ENCODE measurements around the gene POLRMT.

POLRMT gene

GRCh38 chr19:658916-659839 is 25.8 kb upstream of the POLRMT start:
- Mint-ChIP-seq H3K4me1 (ENCODE audit: low read depth) (peaks cover 80% of the 10 kb centered on the region), H3K4me3 (peak overlapping the region; percentile 89), H3K36me3 (ENCODE audit: low read depth) (peaks cover 71% of the 10 kb centered on the region), H3K27me3 (no peaks in the 10 kb centered on the region), H3K27ac (peak overlapping the region; percentile 90), H3K9me3 (no peaks in the 10 kb centered on the region)
- intact Hi-C loops (cut with micrococcal nuclease) = no loop called here

- Mint-ChIP-seq H3K4me1 (ENCODE audit: low read depth) (peaks cover 72% of the 10 kb centered on the region), H3K9me3 (no peaks in the 10 kb centered on the region), H3K36me3 (ENCODE audit: low read depth) (peaks cover 80% of the 10 kb centered on the region), H3K27ac (peak overlapping the region; percentile 90), H3K4me3 (no peak overlapping the region), H3K27me3 (no peaks in the 10 kb centered on the region)
- intact Hi-C loops (cut with micrococcal nuclease) = no loop called here
Observed at GRCh38 chr19:658059-658839, 24.9 kb upstream of the POLRMT start.

- Mint-ChIP-seq H3K9me3 (no peaks in the 10 kb centered on the region), H3K27ac (no peak overlapping the region)
Observed at GRCh38 chr19:657611-658010, 24.3 kb upstream of the POLRMT start.

DNA sequence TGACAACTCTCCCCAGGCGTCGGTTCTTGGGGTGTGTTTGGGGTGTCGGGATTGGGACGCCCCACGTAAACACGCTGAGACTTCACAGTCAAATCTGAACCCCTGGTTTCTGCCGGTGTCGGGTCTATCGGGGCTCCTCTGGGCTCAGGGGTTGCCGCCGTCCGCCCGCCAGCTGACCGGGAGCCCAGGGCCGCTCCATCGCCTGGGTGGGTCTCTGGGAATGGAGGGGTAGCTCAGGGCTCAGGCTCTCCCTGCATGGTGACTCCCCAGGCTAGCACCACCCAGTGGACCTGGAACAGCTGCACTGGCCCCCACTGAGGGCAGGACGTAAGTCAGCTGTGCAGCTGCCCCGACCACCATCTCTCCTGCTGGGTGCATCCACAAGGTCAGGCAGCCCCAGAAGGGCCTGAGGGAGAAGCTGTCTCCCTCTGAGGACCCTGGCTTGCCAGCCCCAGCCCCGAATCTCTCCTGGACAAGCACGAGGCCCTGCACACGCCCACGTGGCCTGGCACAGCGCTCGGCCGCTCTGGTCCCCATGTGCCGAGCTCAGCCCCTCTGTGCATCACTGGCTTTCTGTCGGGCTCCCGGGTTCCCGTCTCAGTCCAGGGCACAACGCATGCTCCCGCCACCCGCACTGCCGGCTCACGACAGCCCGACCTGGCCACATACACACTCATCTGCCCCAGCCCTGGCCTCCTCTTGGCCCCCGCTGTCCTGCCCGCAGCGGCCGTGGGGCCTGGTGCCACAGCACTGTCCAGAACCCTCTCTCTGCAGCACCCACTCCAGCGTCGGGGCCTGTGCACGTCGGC is 23.6 kb upstream of the POLRMT start:
- intact Hi-C loops (cut with micrococcal nuclease) = no loop called here
- H3K36me3 Mint-ChIP-seq (ENCODE audit: low read depth) = peaks cover 93% of the 10 kb centered on the region
- H3K27ac Mint-ChIP-seq = no peak overlapping the region
- H3K4me1 Mint-ChIP-seq (ENCODE audit: low read depth) = peaks cover 70% of the 10 kb centered on the region
- no peak overlapping the region for H3K4me3 Mint-ChIP-seq
- H3K9me3 Mint-ChIP-seq = no peaks in the 10 kb centered on the region
- no peaks in the 10 kb centered on the region for H3K27me3 Mint-ChIP-seq

More at GRCh38 chr19:657611-658010, 24.3 kb upstream of the POLRMT start:
- H3K4me1 Mint-ChIP-seq (ENCODE audit: low read depth) = peaks cover 71% of the 10 kb centered on the region
- intact Hi-C loops (cut with micrococcal nuclease) = no loop called here
- H3K4me3 Mint-ChIP-seq = no peak overlapping the region
- no peaks in the 10 kb centered on the region for H3K27me3 Mint-ChIP-seq
- peaks cover 86% of the 10 kb centered on the region for H3K36me3 Mint-ChIP-seq (ENCODE audit: low read depth)

- intact Hi-C loops (cut with micrococcal nuclease) = no loop called here
- peaks cover 93% of the 10 kb centered on the region for H3K36me3 Mint-ChIP-seq (ENCODE audit: low read depth)
- no peak overlapping the region for H3K4me3 Mint-ChIP-seq
- no peaks in the 10 kb centered on the region for H3K9me3 Mint-ChIP-seq
- no peak overlapping the region for H3K27ac Mint-ChIP-seq
- H3K4me1 Mint-ChIP-seq (ENCODE audit: low read depth) = peaks cover 58% of the 10 kb centered on the region
- H3K27me3 Mint-ChIP-seq = no peaks in the 10 kb centered on the region
Observed at GRCh38 chr19:655691-656090, 22.4 kb upstream of the POLRMT start.

DNA sequence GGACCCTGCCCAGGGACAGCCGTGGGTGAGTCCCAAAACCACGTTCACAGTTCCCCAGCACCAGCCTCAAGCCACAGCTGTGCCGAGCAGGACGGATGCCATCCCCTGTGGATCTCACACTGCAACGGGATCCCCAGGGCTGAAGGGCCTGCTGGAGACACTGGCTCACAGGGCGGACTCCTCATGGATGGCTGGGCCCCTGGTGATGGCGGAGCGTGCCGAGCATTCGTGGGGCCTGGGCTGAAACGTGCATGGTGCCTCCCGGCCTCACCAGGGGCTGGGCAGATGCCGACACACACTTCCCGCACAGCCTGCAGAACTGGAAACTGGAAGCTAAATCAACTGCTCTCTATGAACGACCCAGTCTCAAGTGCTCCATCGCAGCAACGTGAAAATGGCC is 20.1 kb upstream of the POLRMT start:
- Mint-ChIP-seq H3K4me3 (no peak overlapping the region), H3K4me1 (ENCODE audit: low read depth) (peaks cover 35% of the 10 kb centered on the region), H3K9me3 (no peaks in the 10 kb centered on the region), H3K27me3 (no peaks in the 10 kb centered on the region), H3K36me3 (ENCODE audit: low read depth) (peaks cover 100% of the 10 kb centered on the region), H3K27ac (no peak overlapping the region)
- intact Hi-C loops (cut with micrococcal nuclease) = no loop called here

DNA sequence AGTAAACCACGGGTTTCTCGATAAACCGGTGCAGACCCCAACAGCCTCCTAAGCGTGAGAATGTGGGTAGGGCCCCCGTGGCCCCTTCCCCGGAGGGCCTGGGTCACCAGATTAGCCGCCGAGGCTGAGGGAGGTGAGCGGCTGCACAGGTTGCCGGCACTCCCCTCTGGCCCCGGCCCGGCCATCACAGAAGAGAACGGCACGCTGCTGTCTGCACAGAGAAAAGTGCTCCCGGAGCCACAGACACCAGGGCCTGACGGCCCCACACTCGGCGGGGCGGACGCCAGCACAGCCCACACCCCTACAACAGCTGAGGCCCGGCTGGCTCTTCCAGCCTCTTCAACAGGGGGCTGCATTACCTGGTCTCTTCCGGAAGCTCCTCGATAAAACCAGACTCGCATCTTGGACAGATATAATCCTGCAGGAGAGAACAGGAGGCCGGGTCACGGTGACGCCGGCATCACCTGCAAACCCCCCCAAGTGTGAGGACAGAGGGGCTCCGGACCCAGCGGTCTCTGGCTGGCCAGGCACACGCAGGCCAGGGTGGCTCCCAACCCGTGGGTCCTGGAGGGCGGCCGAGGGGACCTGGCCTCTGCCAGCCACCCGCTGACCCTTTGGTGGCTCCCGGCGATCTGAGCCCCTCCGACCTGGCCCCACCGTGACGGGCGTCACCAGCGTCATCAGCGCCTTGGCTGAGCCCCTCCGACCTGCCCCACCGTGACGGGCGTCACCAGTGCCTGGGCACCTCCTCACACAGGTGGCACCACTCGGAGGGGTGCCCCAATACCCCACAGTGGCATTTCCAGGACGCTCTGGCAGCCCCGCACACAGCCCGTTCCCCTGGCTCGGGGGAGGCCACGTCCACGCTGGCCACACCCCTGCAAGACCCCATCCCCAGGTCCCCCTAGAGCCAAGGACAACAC is 19.4 kb upstream of the POLRMT start:
- Mint-ChIP-seq H3K4me3 (no peak overlapping the region), H3K4me1 (ENCODE audit: low read depth) (peaks cover 32% of the 10 kb centered on the region), H3K36me3 (ENCODE audit: low read depth) (peaks cover 100% of the 10 kb centered on the region), H3K9me3 (no peaks in the 10 kb centered on the region), H3K27ac (no peak overlapping the region), H3K27me3 (no peaks in the 10 kb centered on the region)
- intact Hi-C loops (cut with micrococcal nuclease) = no loop called here

- H3K27me3 Mint-ChIP-seq = no peaks in the 10 kb centered on the region
Observed at GRCh38 chr19:651991-652390, 18.7 kb upstream of the POLRMT start.

GRCh38 chr19:651114-651818 is 17.9 kb upstream of the POLRMT start:
- H3K4me3 Mint-ChIP-seq = no peak overlapping the region
- intact Hi-C loops (cut with micrococcal nuclease) = no loop called here
- no peaks in the 10 kb centered on the region for H3K27me3 Mint-ChIP-seq
- no peaks in the 10 kb centered on the region for H3K9me3 Mint-ChIP-seq
- peaks cover 100% of the 10 kb centered on the region for H3K36me3 Mint-ChIP-seq (ENCODE audit: low read depth)
- H3K4me1 Mint-ChIP-seq (ENCODE audit: low read depth) = peaks cover 17% of the 10 kb centered on the region
- no peak overlapping the region for H3K27ac Mint-ChIP-seq

More at GRCh38 chr19:651991-652390, 18.7 kb upstream of the POLRMT start:
- intact Hi-C loops (cut with micrococcal nuclease) = no loop called here
- no peak overlapping the region for H3K4me3 Mint-ChIP-seq
- peaks cover 24% of the 10 kb centered on the region for H3K4me1 Mint-ChIP-seq (ENCODE audit: low read depth)
- no peak overlapping the region for H3K27ac Mint-ChIP-seq
- H3K36me3 Mint-ChIP-seq (ENCODE audit: low read depth) = peaks cover 100% of the 10 kb centered on the region
- no peaks in the 10 kb centered on the region for H3K9me3 Mint-ChIP-seq

DNA sequence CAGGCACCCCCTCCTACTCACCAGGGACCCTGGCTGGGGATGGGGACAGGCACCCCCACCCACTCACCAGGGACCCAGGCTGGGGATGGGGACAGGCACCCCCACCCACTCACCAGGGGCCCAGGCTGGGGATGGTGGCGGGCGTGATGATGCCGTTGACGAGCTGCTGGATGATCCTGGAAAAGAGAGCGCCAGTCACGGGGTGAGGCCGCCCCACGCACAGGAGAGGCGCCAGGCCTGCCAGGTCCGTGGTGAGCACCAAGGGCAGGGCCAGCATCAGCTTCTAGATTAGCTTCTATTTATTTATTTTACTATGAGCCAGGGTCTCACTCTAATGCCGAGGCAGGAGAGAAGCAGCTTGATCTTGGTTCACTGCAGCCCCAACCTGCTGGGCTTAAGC is 16.8 kb upstream of the POLRMT start:
- Mint-ChIP-seq H3K27me3 (no peaks in the 10 kb centered on the region), H3K4me1 (ENCODE audit: low read depth) (peaks cover 6% of the 10 kb centered on the region), H3K27ac (no peak overlapping the region), H3K36me3 (ENCODE audit: low read depth) (peaks cover 100% of the 10 kb centered on the region), H3K4me3 (no peak overlapping the region), H3K9me3 (no peaks in the 10 kb centered on the region)
- intact Hi-C loops (cut with micrococcal nuclease) = no loop called here

GRCh38 chr19:648904-649801 is 15.8 kb upstream of the POLRMT start:
- H3K27me3 Mint-ChIP-seq = no peaks in the 10 kb centered on the region
- no peaks in the 10 kb centered on the region for H3K4me1 Mint-ChIP-seq (ENCODE audit: low read depth)
- H3K27ac Mint-ChIP-seq = no peak overlapping the region
- intact Hi-C loops (cut with micrococcal nuclease) = no loop called here
- no peak overlapping the region for H3K4me3 Mint-ChIP-seq
- no peaks in the 10 kb centered on the region for H3K9me3 Mint-ChIP-seq
- H3K36me3 Mint-ChIP-seq (ENCODE audit: low read depth) = peaks cover 100% of the 10 kb centered on the region

- Mint-ChIP-seq H3K27ac (no peak overlapping the region), H3K27me3 (no peaks in the 10 kb centered on the region), H3K4me3 (no peak overlapping the region), H3K4me1 (ENCODE audit: low read depth) (no peaks in the 10 kb centered on the region), H3K9me3 (no peaks in the 10 kb centered on the region), H3K36me3 (ENCODE audit: low read depth) (peaks cover 99% of the 10 kb centered on the region)
- intact Hi-C loops (cut with micrococcal nuclease) = no loop called here
Observed at GRCh38 chr19:648305-648704, 15.0 kb upstream of the POLRMT start.

All from dendritic cell treated with granulocyte-macrophage colony-stimulating factor and Interleukin-4, amounts not matched to agents 40 ng/mL and 50 ng/mL, for 4 days (primary cell).